Measurements from ENCODE around the gene COL8A2.

COL8A2 gene

GRCh38 chr1:36144413-36144812 lies 19.4 kb upstream of the COL8A2 start:
- Histone ChIP-seq H3K4me3 (ENCODE audit: low read depth, low read length) (no peak overlapping the region), H3K27me3 (ENCODE audit: insufficient read depth, low read depth, severe bottlenecking) (no peaks in the 10 kb centered on the region), H3K9me3 (ENCODE audit: severe bottlenecking) (no peaks in the 10 kb centered on the region), H3K27ac (no peak overlapping the region), H3K36me3 (peaks cover 4% of the 10 kb centered on the region)
- no peak for TF ChIP-seq CTCF (IDR thresholded peaks at IDR 0.05; ENCODE audit: low read depth, low read length)
- no peak for DNase-seq

- no peak overlapping the region for H3K27ac ChIP-seq
- no peak overlapping the region for H3K4me3 ChIP-seq (ENCODE audit: low read depth, low read length)
- no peak for TF ChIP-seq CTCF (IDR thresholded peaks at IDR 0.05; ENCODE audit: low read depth, low read length)
- H3K36me3 ChIP-seq: peaks cover 9% of the 10 kb centered on the region
- H3K9me3 ChIP-seq (ENCODE audit: severe bottlenecking): no peaks in the 10 kb centered on the region
- DNase-seq: no peak
- H3K27me3 ChIP-seq (ENCODE audit: insufficient read depth, low read depth, severe bottlenecking): no peaks in the 10 kb centered on the region
These were observed 18.4 kb upstream of the COL8A2 start for GRCh38 chr1:36143424-36143823.

GRCh38 chr1:36142121-36142520 lies 17.1 kb upstream of the COL8A2 start:
- no peak overlapping the region for H3K4me3 ChIP-seq (ENCODE audit: low read depth, low read length)
- peaks cover 22% of the 10 kb centered on the region for H3K36me3 ChIP-seq
- no peak overlapping the region for H3K27ac ChIP-seq
- DNase-seq: no peak
- TF ChIP-seq CTCF (IDR thresholded peaks at IDR 0.05; ENCODE audit: low read depth, low read length): no peak
- H3K9me3 ChIP-seq (ENCODE audit: severe bottlenecking): no peaks in the 10 kb centered on the region
- no peaks in the 10 kb centered on the region for H3K27me3 ChIP-seq (ENCODE audit: insufficient read depth, low read depth, severe bottlenecking)

GRCh38 chr1:36139521-36139920 lies 14.5 kb upstream of the COL8A2 start:
- H3K27ac ChIP-seq: no peak overlapping the region
- H3K4me3 ChIP-seq (ENCODE audit: low read depth, low read length): no peak overlapping the region
- H3K27me3 ChIP-seq (ENCODE audit: insufficient read depth, low read depth, severe bottlenecking): no peaks in the 10 kb centered on the region
- no peak for DNase-seq
- no peaks in the 10 kb centered on the region for H3K9me3 ChIP-seq (ENCODE audit: severe bottlenecking)
- peaks cover 32% of the 10 kb centered on the region for H3K36me3 ChIP-seq
- no peak for TF ChIP-seq CTCF (IDR thresholded peaks at IDR 0.05; ENCODE audit: low read depth, low read length)

- H3K9me3 ChIP-seq (ENCODE audit: severe bottlenecking): no peaks in the 10 kb centered on the region
- no peak overlapping the region for H3K4me3 ChIP-seq (ENCODE audit: low read depth, low read length)
- DNase-seq: no peak
- no peaks in the 10 kb centered on the region for H3K27me3 ChIP-seq (ENCODE audit: insufficient read depth, low read depth, severe bottlenecking)
- TF ChIP-seq CTCF (IDR thresholded peaks at IDR 0.05; ENCODE audit: low read depth, low read length): no peak
- H3K27ac ChIP-seq: no peak overlapping the region; the same call in 1 of the 2 replicates
- peaks cover 32% of the 10 kb centered on the region for H3K36me3 ChIP-seq
These were observed 12.8 kb upstream of the COL8A2 start for GRCh38 chr1:36137776-36138175.

GRCh38 chr1:36137226-36137625 lies 12.2 kb upstream of the COL8A2 start:
- H3K27ac ChIP-seq: peak overlapping the region; percentile 4; the same call in 1 of the 2 replicates
- H3K36me3 ChIP-seq: peaks cover 32% of the 10 kb centered on the region
- TF ChIP-seq CTCF (IDR thresholded peaks at IDR 0.05; ENCODE audit: low read depth, low read length): no peak
- H3K4me3 ChIP-seq (ENCODE audit: low read depth, low read length): no peak overlapping the region
- H3K27me3 ChIP-seq (ENCODE audit: insufficient read depth, low read depth, severe bottlenecking): no peaks in the 10 kb centered on the region
- peak; percentile 37 for DNase-seq
- H3K9me3 ChIP-seq (ENCODE audit: severe bottlenecking): no peaks in the 10 kb centered on the region

All from WERI-Rb-1 (cell line).